IPS-18a (cell line): ENCODE results near the gene PRKG1.

Experiments used
- H3K27ac ChIP-seq: one replicate; pipeline ENCODE4 v1.5.1; 2013; ENCODE audit warnings: low read length
- H3K27me3 ChIP-seq: one replicate; pipeline ENCODE4 v1.6.1; 2013; ENCODE audit warnings: mild to moderate bottlenecking, low read length; ENCODE audit not compliant: control insufficient read depth, insufficient read depth
- H3K36me3 ChIP-seq: one replicate; pipeline ENCODE4 v1.6.1; 2013; ENCODE audit warnings: low read depth, low read length; ENCODE audit not compliant: control insufficient read depth
- H3K4me1 ChIP-seq: one replicate; pipeline ENCODE4 v1.6.1; 2013; ENCODE audit warnings: low read depth, low read length; ENCODE audit not compliant: control insufficient read depth
- H3K4me3 ChIP-seq: one replicate; pipeline ENCODE4 v1.5.1; 2013; ENCODE audit warnings: low read length
- H3K9ac ChIP-seq: one replicate; pipeline ENCODE4 v1.6.1; 2013; ENCODE audit warnings: mild to moderate bottlenecking, low read length, moderate library complexity
- H3K9me3 ChIP-seq: one replicate; pipeline ENCODE4 v1.6.1; 2013; ENCODE audit warnings: low read depth, low read length; ENCODE audit not compliant: control insufficient read depth

PRKG1 gene

DNA sequence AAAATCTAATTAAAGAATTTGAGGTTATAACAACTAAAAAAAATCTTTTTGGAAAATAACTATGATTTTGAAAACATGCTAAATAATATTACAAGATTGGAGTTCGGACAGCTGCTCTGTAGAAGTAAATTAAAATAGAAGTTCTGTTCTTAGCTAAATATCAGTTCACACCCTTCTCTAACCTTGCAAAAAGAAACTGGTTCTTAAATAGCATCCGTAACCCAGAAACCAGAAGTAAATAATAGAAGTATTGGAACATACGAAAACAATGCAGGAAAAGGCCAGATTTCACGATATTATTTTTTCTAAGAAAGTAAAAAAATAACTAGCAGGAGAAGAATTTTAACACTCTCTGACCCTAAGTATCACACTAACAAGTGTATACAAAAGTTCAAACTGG is 164.7 kb downstream of the PRKG1 start:
- Histone ChIP-seq H3K9me3 (no peaks in the 10 kb centered on the region), H3K27ac (no peak overlapping the region), H3K36me3 (no peaks in the 10 kb centered on the region), H3K9ac (no peak overlapping the region), H3K4me1 (peaks cover 3% of the 10 kb centered on the region), H3K4me3 (no peak overlapping the region), H3K27me3 (no peaks in the 10 kb centered on the region)

DNA sequence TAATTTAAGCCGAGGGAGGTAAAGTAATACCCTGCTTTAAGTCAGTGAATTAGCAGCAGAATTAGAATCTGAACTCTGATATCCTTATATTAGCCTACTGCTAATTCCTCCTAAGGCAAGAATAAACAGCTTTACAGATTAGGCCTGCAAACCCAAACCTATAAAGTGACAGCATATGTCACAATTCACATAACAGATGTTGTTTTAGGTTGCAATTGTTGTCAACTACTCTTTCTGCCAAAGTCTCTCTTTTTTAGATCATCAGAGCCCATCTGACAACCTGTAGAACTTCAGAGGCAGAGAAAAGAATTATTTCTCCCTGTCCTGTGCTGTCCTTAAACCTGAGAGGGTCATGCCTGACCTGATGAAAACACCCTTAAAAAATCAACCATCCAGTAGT is 167.2 kb downstream of the PRKG1 start:
- Histone ChIP-seq H3K27ac (no peak overlapping the region), H3K9me3 (no peaks in the 10 kb centered on the region), H3K9ac (no peak overlapping the region), H3K4me1 (peaks cover 28% of the 10 kb centered on the region), H3K27me3 (no peaks in the 10 kb centered on the region), H3K4me3 (no peak overlapping the region), H3K36me3 (no peaks in the 10 kb centered on the region)

DNA sequence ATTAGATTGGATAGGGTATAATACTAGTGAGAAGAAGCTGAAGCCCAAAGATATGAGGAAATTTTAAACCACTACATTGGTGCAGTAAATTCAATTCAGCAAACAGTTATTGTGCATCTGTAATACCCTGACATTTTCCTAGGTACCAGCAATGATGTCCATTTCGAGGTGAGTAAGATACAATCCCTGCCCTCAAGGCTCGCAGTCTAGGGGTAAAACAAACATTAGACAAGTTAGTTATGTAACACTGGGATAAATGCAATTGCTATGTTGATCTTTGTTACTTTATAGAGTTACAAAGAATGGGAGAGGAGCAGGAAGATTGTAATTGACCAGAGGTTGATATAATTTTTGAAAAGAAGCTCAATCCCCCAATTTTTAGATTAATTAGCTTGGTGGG is 168.1 kb downstream of the PRKG1 start:
- no peaks in the 10 kb centered on the region for H3K27me3 ChIP-seq
- no peak overlapping the region for H3K27ac ChIP-seq
- no peak overlapping the region for H3K9ac ChIP-seq
- H3K4me3 ChIP-seq: no peak overlapping the region
- H3K9me3 ChIP-seq: no peaks in the 10 kb centered on the region
- no peaks in the 10 kb centered on the region for H3K36me3 ChIP-seq
- peaks cover 37% of the 10 kb centered on the region for H3K4me1 ChIP-seq

DNA sequence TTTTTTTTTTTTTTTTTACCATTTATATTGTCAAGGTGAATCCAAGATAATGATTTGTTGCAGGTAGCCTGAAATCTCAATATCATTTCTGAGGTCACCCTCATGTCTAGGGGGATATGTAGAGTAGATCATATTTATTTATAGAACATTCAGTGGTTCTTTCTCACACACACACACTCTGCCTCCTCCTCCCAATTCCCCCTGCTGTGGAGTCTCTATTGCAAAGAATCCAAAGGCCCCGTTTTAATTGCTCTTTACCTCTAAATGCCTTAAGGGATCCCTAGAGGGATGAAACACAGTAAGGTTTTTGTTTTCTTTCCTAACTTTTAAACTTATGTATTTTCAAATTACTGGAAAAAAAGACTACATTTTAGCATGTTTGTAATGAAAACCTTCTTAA is 170.0 kb downstream of the PRKG1 start:
- Histone ChIP-seq H3K27ac (peak overlapping the region; percentile 60), H3K4me3 (peak overlapping the region; percentile 45), H3K9ac (peak overlapping the region; percentile 24), H3K36me3 (no peaks in the 10 kb centered on the region), H3K9me3 (no peaks in the 10 kb centered on the region), H3K4me1 (peaks cover 43% of the 10 kb centered on the region), H3K27me3 (no peaks in the 10 kb centered on the region)

DNA sequence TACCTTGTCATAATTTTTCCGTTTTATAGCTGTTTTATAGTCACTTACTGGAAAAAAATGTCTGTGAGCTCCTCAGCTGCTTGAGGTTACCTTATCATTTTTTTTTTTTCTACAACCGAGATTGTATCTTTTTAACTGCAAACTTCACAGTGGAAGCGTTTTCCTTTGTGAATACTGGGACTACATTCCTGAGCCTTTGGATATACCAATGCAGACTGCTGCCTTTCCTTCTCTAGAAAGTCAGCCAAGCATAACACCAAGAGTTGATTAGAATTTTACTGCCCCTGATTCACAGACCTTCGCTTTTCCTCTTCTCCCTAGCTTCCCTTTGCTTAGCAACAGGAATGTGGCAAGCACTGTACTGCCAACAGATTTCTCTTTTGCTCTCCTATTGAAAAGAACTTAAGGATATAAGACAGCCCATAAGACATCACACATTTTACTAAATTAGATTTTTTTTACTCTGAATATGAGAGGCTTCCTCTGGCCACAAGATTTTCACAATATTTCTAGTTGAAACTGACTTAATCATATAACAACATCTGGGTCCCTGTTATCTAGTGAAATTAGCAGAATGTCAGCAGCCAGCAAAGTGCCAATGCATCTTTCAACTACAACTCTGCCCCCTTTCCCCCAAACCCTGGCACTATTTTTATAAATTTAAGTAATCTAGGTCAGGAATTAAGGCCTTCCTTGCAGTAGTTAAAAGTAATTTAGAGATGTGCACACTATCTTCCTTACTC is 170.6 kb downstream of the PRKG1 start:
- H3K9ac ChIP-seq: peak overlapping the region; percentile 24
- H3K4me3 ChIP-seq: peak overlapping the region; percentile 45
- peak overlapping the region; percentile 60 for H3K27ac ChIP-seq
- H3K36me3 ChIP-seq: no peaks in the 10 kb centered on the region
- peaks cover 43% of the 10 kb centered on the region for H3K4me1 ChIP-seq
- no peaks in the 10 kb centered on the region for H3K9me3 ChIP-seq
- H3K27me3 ChIP-seq: no peaks in the 10 kb centered on the region

- Histone ChIP-seq H3K36me3 (no peaks in the 10 kb centered on the region), H3K9me3 (no peaks in the 10 kb centered on the region), H3K9ac (no peak overlapping the region), H3K4me3 (no peak overlapping the region), H3K27me3 (no peaks in the 10 kb centered on the region), H3K4me1 (peaks cover 53% of the 10 kb centered on the region), H3K27ac (peak overlapping the region; percentile 32)
Measured at GRCh38 chr10:51246156-51246555, 171.9 kb downstream of the PRKG1 start.

DNA sequence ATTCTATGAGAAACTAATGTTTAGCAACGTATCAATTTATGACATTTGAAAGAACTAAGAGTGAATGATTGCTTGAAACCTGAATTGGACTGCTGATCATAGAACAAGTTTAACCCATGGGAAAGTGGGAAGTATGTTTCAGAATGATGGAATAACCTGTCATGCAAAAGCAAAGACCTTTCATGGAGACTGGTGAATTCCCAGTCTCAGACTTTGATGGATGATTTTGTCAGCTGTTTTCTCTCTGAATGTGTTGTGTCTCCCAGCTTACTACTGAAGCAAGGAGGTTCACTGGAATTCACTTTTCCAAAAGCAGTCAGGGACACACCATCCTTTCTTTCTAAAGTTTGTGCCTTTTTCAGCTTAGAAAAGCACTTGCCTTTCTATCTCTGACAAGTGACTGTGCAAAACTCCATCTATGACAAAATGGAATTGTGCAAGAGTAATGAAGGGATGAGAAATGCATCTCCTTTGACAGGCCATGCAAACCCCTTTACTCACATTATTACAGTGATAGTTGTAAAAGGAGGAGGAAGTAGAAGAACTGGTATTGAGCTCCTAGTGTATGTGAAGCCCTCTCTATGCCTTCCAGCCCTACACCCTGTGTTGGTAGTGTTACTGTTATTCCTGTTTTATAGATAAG is 176.1 kb downstream of the PRKG1 start:
- no peaks in the 10 kb centered on the region for H3K36me3 ChIP-seq
- H3K9ac ChIP-seq: no peak overlapping the region
- H3K27ac ChIP-seq: no peak overlapping the region
- H3K4me3 ChIP-seq: no peak overlapping the region
- H3K4me1 ChIP-seq: peaks cover 60% of the 10 kb centered on the region
- H3K9me3 ChIP-seq: no peaks in the 10 kb centered on the region
- no peaks in the 10 kb centered on the region for H3K27me3 ChIP-seq

DNA sequence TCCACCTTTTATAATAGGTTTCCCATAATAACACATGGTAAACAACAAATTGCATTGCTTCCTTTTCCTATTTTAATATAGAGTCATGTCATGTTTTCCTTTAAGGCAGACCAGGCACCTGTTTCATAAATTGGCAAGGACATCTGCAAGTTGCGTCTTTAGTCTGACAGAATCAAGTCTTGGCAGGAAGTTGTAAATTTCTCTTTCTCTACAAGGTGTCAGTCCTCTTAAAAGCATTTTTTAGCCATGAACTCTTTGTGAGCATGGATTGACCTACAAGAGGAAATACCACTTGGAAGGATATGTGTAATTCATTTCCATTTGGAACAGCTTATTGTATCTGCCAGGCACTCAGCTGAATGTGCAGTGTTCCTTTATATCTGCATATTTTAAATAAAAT is 176.8 kb downstream of the PRKG1 start:
- H3K27me3 ChIP-seq: no peaks in the 10 kb centered on the region
- no peak overlapping the region for H3K4me3 ChIP-seq
- H3K36me3 ChIP-seq: no peaks in the 10 kb centered on the region
- H3K9ac ChIP-seq: no peak overlapping the region
- H3K4me1 ChIP-seq: peaks cover 57% of the 10 kb centered on the region
- no peak overlapping the region for H3K27ac ChIP-seq
- no peaks in the 10 kb centered on the region for H3K9me3 ChIP-seq

GRCh38 chr10:51255381-51255780 is 181.1 kb downstream of the PRKG1 start:
- Histone ChIP-seq H3K27me3 (no peaks in the 10 kb centered on the region), H3K36me3 (no peaks in the 10 kb centered on the region), H3K9me3 (no peaks in the 10 kb centered on the region), H3K9ac (no peak overlapping the region), H3K4me1 (peaks cover 53% of the 10 kb centered on the region), H3K4me3 (no peak overlapping the region), H3K27ac (no peak overlapping the region)

GRCh38 chr10:51257511-51258248 is 183.4 kb downstream of the PRKG1 start:
- no peaks in the 10 kb centered on the region for H3K36me3 ChIP-seq
- no peaks in the 10 kb centered on the region for H3K9me3 ChIP-seq
- H3K4me1 ChIP-seq: peaks cover 47% of the 10 kb centered on the region
- H3K9ac ChIP-seq: no peak overlapping the region
- H3K27ac ChIP-seq: no peak overlapping the region
- no peaks in the 10 kb centered on the region for H3K27me3 ChIP-seq
- no peak overlapping the region for H3K4me3 ChIP-seq

GRCh38 chr10:51260376-51260775 is 186.1 kb downstream of the PRKG1 start:
- no peak overlapping the region for H3K9ac ChIP-seq
- no peak overlapping the region for H3K27ac ChIP-seq
- H3K36me3 ChIP-seq: no peaks in the 10 kb centered on the region
- H3K4me1 ChIP-seq: peaks cover 57% of the 10 kb centered on the region
- H3K9me3 ChIP-seq: no peaks in the 10 kb centered on the region
- H3K27me3 ChIP-seq: no peaks in the 10 kb centered on the region
- H3K4me3 ChIP-seq: no peak overlapping the region
